HCT116 (cell line): ENCODE measurements around the gene PHB1. TPM values are rescaled to one million over a fixed set of nuclear protein-coding genes. Genes with fewer than 3 reads are reported as not detected.

Source experiments
- ATAC-seq: fragments of 200-7000 bp; cut with Tn5 transposase; 2 replicates; pipeline ENCODE4 v1.9.1; 2020; ENCODE audit warnings: mild to moderate bottlenecking, moderate library complexity
- BruUV-seq: library from RNA; stranded (reverse); fragments of 400-500 nt; replicated peaks from 2 replicates; lab custom pipeline; 2021; lab: Mats Ljungman, UMichigan
- CTCF ChIA-PET: fragments of 300-600 bp; sonication (Branson Sonifier 250); formaldehyde crosslinking; loops from one replicate; lab custom pipeline; 2021; ENCODE audit warnings: antibody characterized with exemption; lab: Charles Lee
- POLR2A ChIA-PET: fragments of 300-600, 350-600 bp; sonication (Branson Sonifier 250); formaldehyde crosslinking; loops from one replicate; lab custom pipeline; 2021; ENCODE audit warnings: antibody characterized with exemption; lab: Charles Lee
- RAD21 ChIA-PET, 2 experiments: fragments of 300-600 bp; sonication (Branson Sonifier 250); formaldehyde crosslinking; loops; one replicate each; lab custom pipeline; 2023; ENCODE audit warnings: low total read pairs in 2 of 2; ENCODE audit not compliant: uncharacterized antibody in 2 of 2, unreplicated experiment in 2 of 2, low non-redundant PET in 1 of 2; lab: Charles Lee
- DNase-seq: peaks from one replicate; pipeline ENCODE4 v3.0.0-alpha.2; 2010; ENCODE audit warnings: low read depth, low spot score
- H2AFZ ChIP-seq: fragments of 200-600 bp; shearing (Covaris generic), sonication (generic); 2 replicates; pipeline ENCODE4 v1.6.1; 2017; ENCODE audit warnings: low read depth, mixed run types, mixed read lengths, antibody characterized with exemption, low read length; ENCODE audit not compliant: poor library complexity, severe bottlenecking
- H3K27ac ChIP-seq: 2 replicates; pipeline ENCODE4 v1.5.1; 2012; ENCODE audit warnings: low read depth, low read length
- H3K27me3 ChIP-seq: fragments of 200-600 bp; sonication (generic); 2 replicates; pipeline ENCODE4 v1.6.1; 2016; ENCODE audit warnings: mixed run types, low read length, mixed read lengths; ENCODE audit not compliant: insufficient read depth
- H3K36me3 ChIP-seq, 2 experiments: fragments of 200-500 bp in 1 of 2; fragments of 200-600 bp in 1 of 2; sonication (Bioruptor generic) in 1 of 2; sonication (generic) in 1 of 2; 2 replicates each; pipeline versions ENCODE4 v1.5.1 to v1.6.1; 2014 to 2016; ENCODE audit warnings: low read length in 2 of 2, inconsistent platforms in 1 of 2, mixed read lengths in 1 of 2, mixed run types in 1 of 2; ENCODE audit not compliant: insufficient read depth in 2 of 2, control insufficient read depth in 1 of 2
- H3K4me1 ChIP-seq, 2 experiments: fragments of 200-600 bp in 1 of 2; sonication (generic) in 1 of 2; 2 replicates each; pipeline versions ENCODE4 v1.5.1 to v1.6.1; 2012 to 2017; ENCODE audit warnings: low read length in 2 of 2, inconsistent platforms in 1 of 2, mild to moderate bottlenecking in 1 of 2, mixed read lengths in 1 of 2, mixed run types in 1 of 2, moderate library complexity in 1 of 2; ENCODE audit not compliant: insufficient read depth in 2 of 2, control insufficient read depth in 1 of 2
- H3K4me2 ChIP-seq: fragments of 200-600 bp; sonication (generic); 2 replicates; pipeline ENCODE4 v1.6.1; 2017; ENCODE audit warnings: mixed run types, low read length, mixed read lengths
- H3K4me3 ChIP-seq, 2 experiments: fragments of 200-600 bp in 1 of 2; sonication (generic) in 1 of 2; replicated peaks in 1 of 2; 2 replicates each; pipeline ENCODE4 v1.5.1; 2011 to 2016; ENCODE audit warnings: low read length in 2 of 2, control low read depth in 1 of 2, low read depth in 1 of 2, mild to moderate bottlenecking in 1 of 2, mixed read lengths in 1 of 2, mixed run types in 1 of 2
- H3K79me2 ChIP-seq: fragments of 200-600 bp; sonication (generic); 2 replicates; pipeline ENCODE4 v1.6.1; 2017; ENCODE audit warnings: mild to moderate bottlenecking, mixed run types, low read length, moderate library complexity, mixed read lengths; ENCODE audit not compliant: insufficient read depth
- H3K9ac ChIP-seq: fragments of 200-600 bp; sonication (generic); 2 replicates; pipeline ENCODE4 v1.6.1; 2016; ENCODE audit warnings: low read length, mixed read lengths
- H3K9me2 ChIP-seq: fragments of 200-600 bp; sonication (generic), shearing (Covaris generic); 2 replicates; pipeline ENCODE4 v1.6.1; 2017; ENCODE audit warnings: mixed run types, mild to moderate bottlenecking, moderate library complexity; ENCODE audit not compliant: insufficient read depth
- H3K9me3 ChIP-seq, 2 experiments: fragments of 200-500 bp in 1 of 2; fragments of 200-600 bp in 1 of 2; sonication (Bioruptor generic) in 1 of 2; sonication (generic) in 1 of 2; 2 replicates each; pipeline ENCODE4 v1.6.1; 2014 to 2017; ENCODE audit warnings: low read length in 2 of 2, mixed read lengths in 2 of 2, inconsistent platforms in 1 of 2, low read depth in 1 of 2, mild to moderate bottlenecking in 1 of 2, mixed run types in 1 of 2, moderate library complexity in 1 of 2; ENCODE audit not compliant: control insufficient read depth in 1 of 2, insufficient read depth in 1 of 2
- H4K20me1 ChIP-seq: fragments of 200-600 bp; sonication (generic), shearing (Covaris generic); 2 replicates; pipeline ENCODE4 v1.6.1; 2017; ENCODE audit warnings: mixed run types, mild to moderate bottlenecking, moderate library complexity; ENCODE audit not compliant: insufficient read depth
- CBX3 ChIP-seq: IDR thresholded peaks from 2 replicates; pipeline ENCODE4 v1.6.1; 2012; ENCODE audit warnings: low read depth
- CEBPB ChIP-seq: IDR thresholded peaks from 2 replicates; pipeline ENCODE4 v1.6.1; 2012; ENCODE audit warnings: low read depth
- EGR1 ChIP-seq: IDR thresholded peaks from 2 replicates; pipeline ENCODE4 v1.6.1; 2012; ENCODE audit warnings: low read depth
- ELF1 ChIP-seq: IDR thresholded peaks from 2 replicates; pipeline ENCODE4 v1.6.1; 2012; ENCODE audit warnings: low read depth, borderline replicate concordance
- EZH2 ChIP-seq: fragments of 200-600 bp; sonication (generic); IDR thresholded peaks from 2 replicates; pipeline ENCODE4 v1.6.1; 2017; ENCODE audit warnings: antibody characterized with exemption, mixed run types
- EZH2phosphoT487 ChIP-seq: fragments of 200-600 bp; IDR thresholded peaks from 2 replicates; pipeline ENCODE4 v1.6.1; 2018; ENCODE audit warnings: antibody characterized with exemption, borderline replicate concordance
- FOSL1 ChIP-seq: IDR thresholded peaks from 2 replicates; pipeline ENCODE4 v1.6.1; 2012; ENCODE audit warnings: low read depth
- JUND ChIP-seq: IDR thresholded peaks from 2 replicates; pipeline ENCODE4 v1.6.1; 2012
- POLR2A ChIP-seq: IDR thresholded peaks from 2 replicates; pipeline ENCODE4 v1.7.0; 2011; ENCODE audit warnings: borderline replicate concordance; ENCODE audit not compliant: insufficient read depth, insufficient read length; ENCODE audit errors: extremely low read depth
- RAD21 ChIP-seq: IDR thresholded peaks from 2 replicates; pipeline ENCODE4 v1.6.1; 2012; ENCODE audit warnings: low read depth, mild to moderate bottlenecking
- SIN3A ChIP-seq: IDR thresholded peaks from 2 replicates; pipeline ENCODE4 v1.6.1; 2012; ENCODE audit warnings: low read depth
- SRF ChIP-seq: IDR thresholded peaks from 2 replicates; pipeline ENCODE4 v1.6.1; 2012; ENCODE audit warnings: low read depth
- TCF7L2 ChIP-seq: IDR thresholded peaks from 2 replicates; pipeline ENCODE4 v1.7.0; 2011; ENCODE audit warnings: borderline replicate concordance, inconsistent platforms; ENCODE audit not compliant: insufficient read depth, insufficient read length; ENCODE audit errors: extremely low read depth
- YY1 ChIP-seq: IDR thresholded peaks from 2 replicates; pipeline ENCODE4 v1.6.1; 2011; ENCODE audit warnings: low read length, low read depth, moderate library complexity, mild to moderate bottlenecking; ENCODE audit not compliant: insufficient replicate concordance; ENCODE audit errors: extremely low read depth
- ZFX ChIP-seq: fragments of 450-650 bp; IDR thresholded peaks from 2 replicates; pipeline ENCODE4 v1.6.1; 2017
- intact Hi-C: fragments of 100-400 bp; cut with micrococcal nuclease; formaldehyde crosslinking; loops from 2 replicates; pipeline ENCODE4 v1.10.0; 2022
- total RNA-seq: library from RNA; stranded (reverse); gene quantifications from one replicate; pipeline ENCODE4 v1.2.1, GENCODE V29; 2021; ENCODE audit not compliant: unreplicated experiment
- TF ChIP-seq, protein P1 (sequence below), 3 experiments: fragments of 200-600 bp in 1 of 3; sonication (generic) in 1 of 3; IDR thresholded peaks in 2 of 3; conservative IDR thresholded peaks in 1 of 3; 2 replicates each; pipeline ENCODE4 v1.5.1; 2012 to 2017; ENCODE audit warnings: low read depth in 2 of 3, low read length in 2 of 3, antibody characterized with exemption in 1 of 3, borderline replicate concordance in 1 of 3, control low read depth in 1 of 3, mild to moderate bottlenecking in 1 of 3, mixed read lengths in 1 of 3, mixed run types in 1 of 3, moderate library complexity in 1 of 3; ENCODE audit not compliant: insufficient read depth in 1 of 3

PHB1 gene
- total RNA-seq, 1 experiment from 2014 or later: 534 TPM

DNA sequence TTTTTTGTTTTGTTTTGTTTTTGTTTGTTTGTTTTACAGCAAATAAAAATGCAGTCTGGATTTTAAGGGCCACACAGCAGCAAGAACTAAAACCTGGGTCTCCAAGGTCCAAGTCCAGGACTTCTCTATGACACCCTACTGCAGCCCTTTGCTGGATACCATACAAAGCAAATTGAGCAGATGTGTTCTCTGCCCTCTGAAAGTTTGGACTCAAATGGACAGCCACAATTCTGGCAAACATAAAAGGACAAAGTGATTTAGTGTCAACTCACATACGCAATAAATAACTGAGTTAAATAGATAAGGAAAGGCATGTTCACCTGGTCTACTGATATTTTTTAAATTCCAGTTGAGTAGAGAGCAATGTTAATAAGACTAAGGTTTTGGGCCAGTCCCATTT is 44.9 kb downstream of the PHB1 start:
- H4K20me1 ChIP-seq: no peaks in the 10 kb centered on the region
- no peaks in the 10 kb centered on the region for H3K27me3 ChIP-seq
- ChIA-PET CTCF (interaction anchor here (1.6 to 2.2 kb wide), 3 partner anchors 12 to 187 kb away, joined by 3 to 8 read pairs (median 6); no protein-coding TSS in a partner anchor), RAD21 (no interaction called here), POLR2A (no interaction called here)
- H3K9me2 ChIP-seq: no peaks in the 10 kb centered on the region
- peaks cover 10 to 12% of the 10 kb centered on the region in 2 experiments for H3K4me1 ChIP-seq
- TF ChIP-seq TCF7L2 (no peak), CBX3 (no peak), EZH2 (no peak), EZH2phosphoT487 (no peak), POLR2A (no peak), RAD21 (no peak), YY1 (no peak), SRF (no peak), EGR1 (no peak), JUND (no peak), SIN3A (no peak), FOSL1 (no peak), ZFX (no peak), ELF1 (no peak), CEBPB (no peak)
- TF ChIP-seq, protein P1, sequence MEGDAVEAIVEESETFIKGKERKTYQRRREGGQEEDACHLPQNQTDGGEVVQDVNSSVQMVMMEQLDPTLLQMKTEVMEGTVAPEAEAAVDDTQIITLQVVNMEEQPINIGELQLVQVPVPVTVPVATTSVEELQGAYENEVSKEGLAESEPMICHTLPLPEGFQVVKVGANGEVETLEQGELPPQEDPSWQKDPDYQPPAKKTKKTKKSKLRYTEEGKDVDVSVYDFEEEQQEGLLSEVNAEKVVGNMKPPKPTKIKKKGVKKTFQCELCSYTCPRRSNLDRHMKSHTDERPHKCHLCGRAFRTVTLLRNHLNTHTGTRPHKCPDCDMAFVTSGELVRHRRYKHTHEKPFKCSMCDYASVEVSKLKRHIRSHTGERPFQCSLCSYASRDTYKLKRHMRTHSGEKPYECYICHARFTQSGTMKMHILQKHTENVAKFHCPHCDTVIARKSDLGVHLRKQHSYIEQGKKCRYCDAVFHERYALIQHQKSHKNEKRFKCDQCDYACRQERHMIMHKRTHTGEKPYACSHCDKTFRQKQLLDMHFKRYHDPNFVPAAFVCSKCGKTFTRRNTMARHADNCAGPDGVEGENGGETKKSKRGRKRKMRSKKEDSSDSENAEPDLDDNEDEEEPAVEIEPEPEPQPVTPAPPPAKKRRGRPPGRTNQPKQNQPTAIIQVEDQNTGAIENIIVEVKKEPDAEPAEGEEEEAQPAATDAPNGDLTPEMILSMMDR (IDR thresholded peaks at IDR 0.05 in 2 of 3, conservative IDR thresholded peaks at IDR 0.05 in 1 of 3; ENCODE audit: borderline replicate concordance in 1 of 3, insufficient read depth in 1 of 3, low read depth in 2 of 3, low read length in 2 of 3): no peak
- intact Hi-C loops: no loop called here
- ATAC-seq (no peak), DNase-seq (no peak)
- H3K79me2 ChIP-seq: no peaks in the 10 kb centered on the region
- H3K36me3 ChIP-seq: no peaks in the 10 kb centered on the region
- no peak overlapping the region for H3K27ac ChIP-seq
- no peaks in the 10 kb centered on the region for H3K9me3 ChIP-seq
- no TSS peak for BruUV-seq
- no peak overlapping the region for H3K9ac ChIP-seq
- H3K4me2 ChIP-seq: no peak overlapping the region
- H2AFZ ChIP-seq: no peak overlapping the region
- H3K4me3 ChIP-seq: no peak overlapping the region
